H1 (cell line): ENCODE data around the gene MYO3A. TPM values are rescaled to one million over a fixed set of nuclear protein-coding genes. Genes with fewer than 3 reads are reported as not detected.

Experiments
- CBX5 ChIP-seq: fragments of 300-800, 300-1000 bp; sonication (generic); IDR thresholded peaks from 2 replicates; pipeline ENCODE4 v1.7.1; 2016; ENCODE audit warnings: antibody characterized with exemption, low read length, low read depth
- EP300 ChIP-seq, 2 experiments: IDR thresholded peaks; 1 replicate in 1 of 2; 2 replicates in 1 of 2; pipeline ENCODE4 v1.6.1; 2011 to 2012; ENCODE audit warnings: low read depth in 2 of 2, low read length in 2 of 2, mild to moderate bottlenecking in 2 of 2, borderline replicate concordance in 1 of 2, inconsistent platforms in 1 of 2, moderate library complexity in 1 of 2
- GABPA ChIP-seq: IDR thresholded peaks from 2 replicates; pipeline ENCODE4 v1.6.1; 2011; ENCODE audit warnings: mild to moderate bottlenecking, low read length, moderate library complexity, borderline replicate concordance; ENCODE audit not compliant: insufficient read depth
- POLR2AphosphoS5 ChIP-seq: IDR thresholded peaks from 2 replicates; pipeline ENCODE4 v1.6.1; 2011; ENCODE audit warnings: low read depth, low read length
- SIRT6 ChIP-seq: IDR thresholded peaks from one replicate; pipeline ENCODE4 v1.7.1; 2012; ENCODE audit warnings: low read length, inconsistent platforms
- SP1 ChIP-seq: IDR thresholded peaks from 2 replicates; pipeline ENCODE4 v1.6.1; 2011; ENCODE audit warnings: low read depth, low read length
- polyA plus RNA-seq, 7 experiments: library from polyadenylated mRNA; depleted of rRNA in 3 of 7; stranded (reverse) in 5 of 7; unstranded in 2 of 7; fragments of >200 nt in 5 of 7; fragments of 200-250 nt in 2 of 7; gene quantifications; 1 replicate in 5 of 7; 2 replicates in 1 of 7; 4 replicates in 1 of 7; pipeline versions ENCODE4 v1.2.1 to v1.2.3, GENCODE V29; 2011 to 2013; ENCODE audit warnings: missing spikeins in 2 of 7, mixed read lengths in 2 of 7
- total RNA-seq: library from RNA; stranded (reverse); fragmentation: NEBNext Ultra II Directional; extraction: Animal tissue kit (Norgen Biotek cat#: 25700); gene quantifications from 2 replicates; pipeline ENCODE4 v1.2.1, GENCODE V29; 2021

MYO3A gene
- total and polyA plus RNA-seq, 2 of the 8 experiments (the other 6 are each of a cell fraction or from before 2014, with no cell fraction given): 3.9 to 5.3 TPM

- TF ChIP-seq SP1 (no peak), POLR2AphosphoS5 (no peak), EP300 (IDR thresholded peaks at IDR 0.05; ENCODE audit: borderline replicate concordance in 1 of 2, low read depth in 2 of 2, low read length in 2 of 2) (no peak), GABPA (no peak), SIRT6 (no peak), CBX5 (no peak)
Measured at GRCh38 chr10:26157734-26158133, 223.7 kb downstream of the MYO3A start (continued).
